GM21723 (cell line): Measurements from ENCODE around the gene SLC4A5.
"Not testable (repeated sequence)": the region's sequence is repeated elsewhere in the genome, so short reads cannot be mapped to it uniquely, and the experiment has no call there.

Experiments used
- ATAC-seq: cut with Tn5 transposase; IDR thresholded peaks from one replicate; pipeline ENCODE4 v1.9.1; 2021; ENCODE audit warnings: mild to moderate bottlenecking, moderate library complexity; ENCODE audit not compliant: unreplicated experiment

Gene SLC4A5

DNA sequence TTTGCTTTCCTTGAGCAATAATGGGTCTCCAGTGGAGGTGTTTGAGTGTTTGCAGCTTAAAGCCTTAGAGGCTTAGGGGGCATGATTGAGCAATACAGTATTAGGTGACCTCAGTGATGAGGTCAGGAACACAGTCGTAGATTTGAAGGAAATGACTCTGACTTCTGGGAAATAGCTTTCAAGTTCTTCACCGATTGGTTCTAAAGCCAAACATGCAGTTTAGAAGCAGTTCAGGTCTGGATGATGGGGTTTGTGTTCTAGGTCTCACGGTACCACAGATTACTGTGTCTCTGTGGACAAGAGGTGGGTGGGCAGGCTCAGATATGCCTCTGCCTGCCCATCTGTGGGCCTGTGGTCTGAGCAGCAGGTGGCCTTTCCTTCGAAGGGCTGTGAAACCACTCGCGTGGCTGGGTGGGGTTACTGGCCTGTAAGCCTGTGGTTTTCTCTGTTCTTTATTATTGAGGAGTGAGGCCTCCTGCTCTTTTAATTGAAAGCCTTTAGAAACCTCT is 137.0 kb downstream of the SLC4A5 start:
- ATAC-seq: peak; percentile 65

DNA sequence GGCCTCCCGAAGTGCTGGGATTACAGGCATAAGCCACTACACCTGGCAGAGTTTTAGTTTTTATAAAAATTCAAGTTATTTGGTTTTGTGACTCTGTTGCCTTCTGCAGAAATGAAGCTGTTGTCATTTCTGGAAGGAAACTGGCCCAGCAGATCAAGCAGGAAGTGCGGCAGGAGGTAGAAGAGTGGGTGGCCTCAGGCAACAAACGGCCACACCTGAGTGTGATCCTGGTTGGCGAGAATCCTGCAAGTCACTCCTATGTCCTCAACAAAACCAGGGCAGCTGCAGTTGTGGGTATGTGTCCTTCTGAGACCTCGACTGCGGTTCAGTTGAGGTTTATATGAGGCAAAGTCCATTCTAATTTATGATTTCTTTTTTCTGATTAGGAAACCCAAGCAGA is 137.6 kb downstream of the SLC4A5 start:
- no peak for ATAC-seq

DNA sequence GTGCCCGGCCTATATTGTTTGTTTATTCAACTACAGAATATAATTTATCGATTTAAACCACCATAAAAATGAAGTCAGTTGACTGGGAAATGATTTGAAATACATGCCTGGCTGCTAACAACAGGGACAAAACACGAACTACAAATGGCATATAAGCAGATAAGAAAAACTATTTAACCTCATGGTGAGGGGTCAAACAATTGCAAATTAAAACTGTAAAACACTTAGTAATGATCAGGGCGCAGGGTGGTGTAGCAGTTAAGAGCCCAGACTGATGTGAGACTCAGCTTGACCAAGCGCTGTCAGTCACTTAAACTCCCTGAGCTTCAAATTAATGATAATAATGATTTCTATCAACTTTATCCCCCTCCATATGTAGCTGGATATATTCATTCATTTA is 138.1 kb downstream of the SLC4A5 start:
- ATAC-seq: no peak

DNA sequence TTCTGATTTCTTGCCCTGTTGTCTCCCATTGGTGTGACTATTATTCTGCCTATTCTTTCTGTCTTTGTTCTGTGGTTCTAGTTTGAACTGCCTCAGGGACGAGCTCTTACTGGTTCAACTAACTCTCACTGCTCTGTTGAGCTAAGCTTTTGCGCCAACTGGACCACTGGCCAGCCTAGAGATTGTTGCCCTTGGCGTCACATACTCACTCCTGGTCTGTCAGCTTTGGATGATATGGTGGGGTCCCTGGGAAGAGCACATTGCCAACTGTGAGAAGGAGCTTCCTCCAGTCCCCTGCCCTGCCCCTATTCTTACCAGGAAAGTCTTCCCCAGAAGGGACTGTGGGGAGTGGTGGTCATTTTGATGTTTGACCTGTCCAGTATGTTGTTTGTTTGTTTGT is 138.8 kb downstream of the SLC4A5 start:
- no peak for ATAC-seq

DNA sequence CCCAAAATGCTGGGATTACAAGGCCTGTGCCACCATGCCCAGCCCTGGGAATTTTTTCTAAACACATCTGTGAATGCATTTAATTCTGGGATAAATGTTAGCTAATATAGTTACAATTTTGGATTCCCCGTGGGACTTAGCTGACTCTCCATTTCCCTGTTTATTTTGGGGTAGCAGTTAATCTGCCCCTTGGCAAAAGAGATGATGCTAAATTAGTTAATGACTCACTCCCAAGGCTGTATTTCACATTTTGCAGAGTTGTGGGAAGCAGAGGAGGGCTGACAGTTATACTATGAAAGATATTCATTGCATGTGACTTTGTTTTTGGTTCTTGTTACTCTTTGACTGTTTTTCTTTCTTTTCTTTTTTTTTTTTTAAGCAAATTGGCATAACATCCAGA is 141.6 kb downstream of the SLC4A5 start:
- ATAC-seq: no peak

DNA sequence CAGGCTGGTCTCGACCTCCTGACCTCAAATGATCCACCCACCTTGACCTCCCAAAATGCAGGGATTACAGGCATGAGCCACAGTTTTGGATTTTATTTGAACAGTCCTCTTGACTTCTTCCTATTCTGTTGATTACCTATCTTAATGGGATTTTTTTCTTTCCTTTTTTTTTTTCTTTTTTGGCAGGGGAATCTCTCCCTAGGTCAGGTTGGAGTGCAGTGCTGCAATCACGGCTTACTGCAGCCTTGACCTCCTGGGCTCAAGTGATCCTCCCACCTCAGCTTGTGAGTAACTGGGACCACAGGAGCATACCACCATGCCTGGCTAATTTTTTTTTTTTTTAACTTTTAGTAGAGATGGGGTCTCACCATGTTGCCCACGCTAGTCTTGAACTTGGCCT is 142.0 kb downstream of the SLC4A5 start:
- ATAC-seq: no peak

DNA sequence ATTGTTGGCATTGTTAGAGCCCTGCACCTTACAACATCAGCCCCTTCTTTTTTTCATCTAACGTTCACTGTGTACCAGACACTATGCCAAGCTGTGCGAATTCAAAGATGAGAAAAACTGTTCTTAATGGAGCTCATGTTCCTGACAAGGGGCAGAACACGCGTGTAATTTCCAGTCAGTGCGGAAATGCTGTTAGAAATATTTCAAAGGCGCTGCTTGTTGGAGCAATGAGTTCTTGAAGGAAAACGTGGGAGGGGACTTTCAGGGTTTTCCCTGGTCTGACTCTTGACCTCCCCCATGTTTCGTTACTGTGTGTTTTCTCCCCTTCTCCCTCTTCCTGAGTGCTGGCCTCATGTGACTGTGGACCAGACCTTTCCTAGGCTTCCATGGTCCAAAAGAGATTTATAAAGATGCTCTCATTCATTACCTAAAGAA is 143.3 kb downstream of the SLC4A5 start:
- ATAC-seq: no peak

DNA sequence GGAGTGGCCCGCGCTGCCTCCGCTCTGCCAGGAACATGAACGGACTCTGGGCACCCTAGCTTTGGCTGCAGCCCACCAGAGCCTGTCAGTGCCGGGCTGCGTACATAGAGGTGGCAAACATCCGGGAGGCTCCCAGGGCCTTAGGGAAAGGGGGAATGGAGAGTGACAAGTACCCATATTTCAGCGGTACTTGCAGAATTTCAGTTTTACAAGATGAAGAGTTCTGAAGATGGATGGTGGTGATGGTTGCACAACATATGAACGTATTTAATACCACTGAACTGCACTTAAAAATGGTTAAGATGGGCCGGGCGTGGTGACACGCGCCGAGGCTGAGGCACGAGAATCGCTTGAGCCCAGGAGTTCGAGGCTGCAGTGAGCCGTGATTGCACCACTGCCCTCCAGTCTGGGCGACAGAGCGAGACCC is 143.9 kb downstream of the SLC4A5 start:
- no peak for ATAC-seq

DNA sequence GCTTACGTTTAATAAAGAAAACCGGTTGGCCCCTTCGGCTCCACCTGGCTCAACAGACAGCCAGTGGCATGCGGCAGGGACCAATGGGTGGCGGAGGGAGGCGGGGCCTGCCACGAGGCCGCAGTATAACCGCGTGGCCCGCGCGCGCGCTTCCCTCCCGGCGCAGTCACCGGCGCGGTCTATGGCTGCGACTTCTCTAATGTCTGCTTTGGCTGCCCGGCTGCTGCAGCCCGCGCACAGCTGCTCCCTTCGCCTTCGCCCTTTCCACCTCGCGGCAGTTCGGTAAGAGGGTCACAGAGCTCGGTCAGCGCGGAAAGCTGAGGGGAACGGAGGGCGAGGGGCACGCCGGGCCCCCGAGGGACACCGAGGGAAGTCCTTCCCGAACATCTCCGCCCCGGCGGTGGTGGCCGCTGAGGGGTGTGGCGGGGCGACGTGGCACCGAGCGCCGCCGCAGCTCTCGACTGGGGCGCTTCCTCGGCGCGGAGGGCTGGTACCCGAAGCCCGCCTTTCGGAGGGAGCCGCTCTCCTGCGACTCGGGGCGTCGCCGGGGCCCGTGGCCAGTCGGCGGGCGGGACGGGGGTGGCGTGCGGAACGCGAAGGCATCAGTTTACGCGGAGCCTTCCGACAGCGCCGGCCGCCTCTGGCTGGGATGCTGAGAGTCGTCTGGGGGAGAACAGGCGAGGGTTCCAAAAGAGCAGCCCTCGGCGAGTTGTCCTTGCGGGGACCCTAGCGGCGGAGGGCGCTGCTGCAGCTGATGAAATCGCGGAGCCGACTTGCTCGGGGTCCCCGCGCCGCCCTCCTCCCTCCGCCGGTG is 144.5 kb downstream of the SLC4A5 start, which contains the start of gene MTHFD2:
MTHFD2 (plus strand) TSS at position 155 of the 814 bp plus-strand sequence; CDS start at position 182, 27 bp downstream.
- peak; percentile 92 for ATAC-seq

DNA sequence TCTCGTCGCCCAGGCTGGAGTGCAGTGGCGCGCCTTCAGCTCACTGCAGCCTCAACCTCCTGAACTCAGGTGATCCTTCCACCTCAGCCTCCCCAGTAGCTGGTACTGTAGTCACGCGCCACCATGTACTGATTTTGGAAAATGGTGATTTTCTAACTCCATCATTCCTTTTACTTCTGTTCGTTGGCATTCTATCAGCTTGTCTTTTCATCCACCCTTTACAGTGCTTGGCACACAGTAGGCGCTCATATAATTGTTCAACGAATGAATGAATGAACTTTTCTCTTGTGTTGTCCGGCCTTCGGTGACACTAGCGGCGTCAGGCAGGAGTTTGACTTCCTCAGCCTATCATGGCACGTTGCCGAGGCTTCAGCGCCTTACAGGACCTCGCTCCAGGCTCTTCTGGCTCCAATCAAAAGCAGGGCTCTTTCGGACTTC is 145.2 kb downstream of the SLC4A5 start:
- ATAC-seq: no peak

DNA sequence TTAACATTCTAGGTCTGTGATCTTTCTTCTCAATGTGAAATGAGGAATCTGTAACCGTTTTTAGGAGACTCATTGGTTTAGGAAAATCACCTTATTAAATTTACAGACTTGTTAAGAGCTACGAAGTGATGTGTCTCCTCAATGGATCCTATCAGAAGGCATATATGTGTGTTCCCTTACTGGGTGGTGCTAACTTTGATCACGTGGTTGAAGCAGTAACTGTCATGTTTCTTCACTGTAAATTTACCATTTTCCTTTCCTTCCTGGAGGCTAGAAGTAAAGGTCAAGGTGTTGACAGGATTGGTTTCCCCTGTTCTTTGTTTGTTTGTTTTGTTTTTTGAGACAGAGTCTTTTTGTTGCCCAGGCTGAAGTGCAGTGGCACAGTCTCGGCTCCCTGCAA is 146.2 kb downstream of the SLC4A5 start:
- no peak for ATAC-seq

DNA sequence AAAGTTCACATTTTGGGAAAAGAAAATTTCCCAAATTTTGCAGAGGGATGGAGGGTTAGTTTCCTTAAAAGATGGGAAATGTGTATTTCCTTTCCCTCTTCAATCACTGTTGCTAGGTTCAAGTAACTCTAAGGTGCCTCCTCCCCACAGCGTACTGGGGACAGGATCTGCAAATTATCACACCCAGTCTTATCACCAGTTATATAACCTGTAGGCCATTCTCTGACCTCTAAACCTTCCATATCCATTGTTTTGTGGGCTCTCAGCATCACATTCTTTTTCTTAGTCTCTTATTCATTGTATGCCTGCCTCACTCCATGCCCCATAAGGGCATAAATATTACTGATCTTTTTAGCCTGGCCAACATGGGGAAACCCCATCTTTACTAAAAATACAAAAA is 148.4 kb downstream of the SLC4A5 start:
- ATAC-seq: no peak

DNA sequence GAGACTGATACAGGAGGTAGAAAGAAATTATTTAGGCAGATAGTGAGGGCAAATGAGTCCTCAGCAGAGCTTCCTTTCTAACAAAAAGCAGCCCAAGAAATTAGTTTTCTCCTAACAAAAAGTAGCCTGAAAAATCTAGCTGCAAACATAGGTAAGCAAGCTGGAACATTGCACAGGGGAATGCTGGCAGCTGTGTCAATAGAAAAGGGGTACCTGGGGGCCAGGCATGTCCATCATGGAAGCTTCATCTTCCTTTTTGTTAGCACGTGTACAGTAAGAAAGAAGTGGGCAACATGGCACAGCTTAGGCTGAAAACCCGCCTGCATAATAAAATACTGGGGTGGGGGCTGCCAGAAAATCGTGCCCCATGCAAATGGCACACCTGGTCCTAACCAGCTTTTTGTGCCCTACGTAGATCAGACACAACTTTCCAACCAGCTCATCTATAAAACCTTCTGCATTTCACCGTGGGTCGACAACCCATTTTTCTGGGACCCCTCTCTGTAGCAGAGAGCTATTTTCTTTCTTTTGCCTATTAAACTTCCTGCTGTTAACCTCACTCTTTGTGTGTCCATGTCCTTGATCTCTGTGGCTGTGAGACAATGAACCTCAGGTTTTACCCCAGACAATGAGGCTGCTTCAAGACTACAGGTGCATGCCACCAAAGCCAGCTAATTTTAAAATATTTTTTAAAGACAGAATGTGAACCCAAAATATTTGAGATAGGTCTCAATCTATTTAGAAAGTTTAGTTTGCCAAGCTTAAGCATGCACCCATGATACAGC is 151.4 kb downstream of the SLC4A5 start:
- no peak for ATAC-seq

DNA sequence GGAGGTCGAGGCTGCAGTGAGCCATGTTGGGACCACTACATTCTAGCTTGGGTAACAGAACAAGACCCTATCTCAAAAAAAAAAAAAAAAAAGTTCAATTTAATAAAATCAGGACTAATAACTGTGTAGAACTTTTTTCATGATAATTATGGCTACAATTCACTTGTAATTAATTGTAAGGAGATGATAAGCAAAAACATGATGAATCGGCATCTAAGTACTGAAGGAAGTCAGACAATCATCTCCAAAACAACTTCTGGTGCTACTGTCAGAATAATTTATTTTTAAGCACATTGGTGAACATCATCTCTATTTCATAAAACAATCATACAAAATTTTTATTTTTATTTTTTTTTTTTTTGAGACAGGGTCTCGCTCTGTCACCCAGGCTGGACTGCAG is 154.5 kb downstream of the SLC4A5 start:
- no peak for ATAC-seq

DNA sequence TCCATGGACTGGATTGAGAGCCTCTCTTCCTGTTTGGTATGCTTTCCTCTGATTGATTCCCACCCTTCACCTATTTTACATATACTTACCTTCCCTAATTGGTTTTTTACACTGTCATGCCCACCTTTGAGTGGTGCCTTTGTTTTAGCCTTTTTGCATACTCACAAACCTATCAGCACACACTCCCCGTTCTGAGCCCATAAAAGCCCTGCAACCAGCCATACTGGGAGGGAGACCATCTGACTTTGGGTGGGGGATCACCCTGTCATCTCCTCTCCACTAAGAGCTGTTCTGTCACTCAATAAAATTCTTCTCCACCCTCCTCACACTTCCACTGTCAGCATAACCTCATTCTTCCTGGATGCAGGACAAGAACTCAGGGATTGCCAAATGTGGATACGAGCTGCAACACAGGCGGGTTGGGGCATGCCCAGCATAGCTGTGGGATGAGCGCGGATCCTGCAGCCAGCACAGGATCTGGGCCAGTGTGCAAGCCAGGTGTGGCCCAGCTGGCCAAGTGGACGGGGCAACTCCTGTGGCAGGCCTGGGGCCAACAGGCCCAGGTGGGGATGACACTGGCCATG is 155.1 kb downstream of the SLC4A5 start:
- no peak for ATAC-seq

DNA sequence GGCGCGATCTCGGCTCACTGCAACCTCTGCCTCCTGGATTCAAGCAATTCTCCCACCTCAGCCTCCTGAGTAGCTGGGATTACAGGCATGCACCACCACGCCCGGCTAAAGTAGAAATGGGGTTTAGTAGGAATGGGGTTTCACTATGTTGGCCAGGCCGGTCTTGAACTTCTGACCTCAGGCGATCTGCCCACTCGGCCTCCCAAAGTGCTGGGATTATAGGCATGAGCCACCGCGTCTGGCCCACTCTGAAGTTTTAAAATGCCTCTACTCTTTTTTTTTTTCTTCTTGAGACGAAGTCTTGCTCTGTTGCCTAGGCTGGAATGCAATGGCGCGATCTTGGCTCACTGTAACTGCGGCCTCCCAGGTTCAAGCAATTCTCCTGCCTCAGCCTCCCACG is 156.5 kb downstream of the SLC4A5 start:
- not testable (repeated sequence) for ATAC-seq

DNA sequence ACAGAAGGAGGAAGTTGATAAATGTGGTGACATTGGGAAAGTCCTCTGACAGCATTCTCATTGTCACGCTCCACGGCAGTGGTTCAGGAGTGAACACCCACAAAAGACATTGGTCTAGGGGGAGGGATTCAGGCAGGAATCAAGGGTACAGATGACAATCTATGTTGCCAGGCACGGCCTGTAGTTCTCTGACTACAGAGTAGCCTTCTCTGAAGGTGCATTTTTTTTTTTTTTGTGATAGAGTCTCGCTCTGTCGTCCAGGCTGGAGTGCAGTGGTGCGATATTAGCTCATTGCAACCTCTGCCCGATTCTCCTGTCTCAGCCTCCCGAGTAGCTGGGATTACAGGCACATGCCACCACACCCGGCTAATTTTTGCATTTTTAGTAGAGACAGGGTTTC is 157.2 kb downstream of the SLC4A5 start:
- ATAC-seq: peak; percentile 66

DNA sequence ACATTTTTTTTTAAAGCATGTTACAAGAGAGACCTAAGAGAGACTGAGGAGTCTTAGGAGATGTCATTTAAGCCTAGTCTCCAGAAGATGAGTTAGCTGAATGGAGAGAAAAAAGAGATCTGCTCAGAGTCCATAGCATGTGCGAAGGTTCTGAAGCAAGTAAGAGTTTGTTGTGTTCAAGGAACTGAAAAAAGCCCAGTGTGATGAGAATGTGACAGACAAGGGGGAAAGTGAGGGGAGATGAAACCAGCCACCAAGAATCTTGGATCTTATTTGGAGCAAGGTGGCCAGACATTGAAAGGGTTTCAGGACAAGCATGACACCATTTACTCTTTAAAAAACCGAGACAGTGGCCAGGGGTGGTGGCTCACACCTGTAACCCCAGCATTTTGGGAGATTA is 159.3 kb downstream of the SLC4A5 start:
- no peak for ATAC-seq

DNA sequence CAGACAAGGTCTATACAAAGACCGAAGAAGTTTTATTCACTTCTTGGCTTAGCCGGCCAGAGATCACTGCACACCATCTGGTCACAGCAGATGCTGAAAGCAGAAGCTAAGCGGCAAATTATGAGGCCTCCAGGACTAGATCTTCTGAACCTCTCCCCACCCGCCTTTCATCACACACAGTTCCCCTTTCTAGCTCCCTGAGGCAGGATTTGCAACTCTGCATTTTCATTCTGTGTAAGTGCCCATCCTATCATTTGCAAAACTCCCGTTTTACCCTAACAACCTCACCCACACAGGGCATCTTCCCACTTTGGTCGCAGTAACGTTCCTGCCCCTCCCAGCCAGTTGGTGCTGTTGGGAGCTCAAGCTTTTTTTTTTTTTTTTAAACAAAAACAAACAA is 161.5 kb downstream of the SLC4A5 start:
- ATAC-seq: peak; percentile 35

DNA sequence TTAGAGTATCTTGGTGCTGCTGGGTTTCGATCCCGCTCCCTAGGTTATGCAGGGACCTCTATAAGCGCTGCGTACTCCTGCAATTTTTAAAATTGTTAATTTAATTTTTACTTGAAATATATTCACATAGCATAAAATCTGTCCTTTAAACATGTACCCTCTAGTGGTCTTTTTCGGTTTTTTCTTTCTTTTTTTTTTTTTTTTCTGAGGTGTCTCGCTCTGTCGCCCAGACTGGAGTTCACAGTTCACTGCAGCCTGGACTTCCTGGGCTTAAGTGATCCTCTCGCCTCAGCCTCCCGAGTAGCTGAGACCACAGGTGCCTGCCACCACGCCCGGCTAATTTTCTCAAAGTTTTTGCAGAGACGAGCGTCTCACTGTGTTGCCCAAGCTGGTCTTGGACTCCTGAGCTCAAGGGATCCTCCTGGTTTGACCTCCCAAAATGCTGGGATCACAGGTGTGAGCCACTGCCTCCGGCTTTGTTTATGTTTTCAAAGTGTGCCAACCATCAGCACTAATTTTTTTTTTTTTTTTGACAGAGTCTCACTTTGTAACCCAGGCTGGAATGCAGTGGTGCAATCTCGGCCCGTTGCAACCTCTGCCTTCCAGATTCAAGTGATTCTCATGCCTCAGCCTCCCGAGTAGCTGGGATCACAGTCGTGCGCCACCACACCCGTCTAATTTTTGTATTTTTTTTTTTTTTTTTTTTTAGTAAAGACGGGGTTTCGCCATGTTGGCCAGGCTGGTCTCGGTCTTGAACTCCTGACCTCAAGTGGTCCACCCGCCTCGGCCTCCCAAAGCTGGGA is 164.0 kb downstream of the SLC4A5 start:
- peak; percentile 1 for ATAC-seq
